ENCODE measurements around the gene LCP2. TPM values are rescaled to one million over a fixed set of nuclear protein-coding genes. Genes with fewer than 3 reads are reported as not detected.

Gene LCP2
- total RNA-seq, 1 donor from 2014 or later, result 381 TPM

DNA sequence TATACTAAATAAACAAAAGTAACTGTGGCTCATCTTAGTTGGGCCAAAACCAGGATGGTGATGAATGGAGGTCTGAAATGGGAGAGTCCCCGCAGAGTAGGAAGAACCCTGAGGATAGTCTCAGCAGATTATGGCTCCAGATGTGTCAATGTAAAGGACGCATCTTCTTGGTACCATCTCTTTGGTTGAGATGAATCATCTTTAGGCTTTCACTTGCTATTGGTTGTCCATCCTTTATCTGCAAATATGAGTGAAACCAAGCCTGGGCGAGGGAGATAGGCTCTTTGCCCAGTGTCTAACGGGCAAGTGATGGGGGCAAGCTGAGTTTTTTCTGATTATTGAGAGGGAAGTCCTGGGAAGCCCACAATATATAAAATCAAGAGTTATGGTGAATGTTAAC lies 19.4 kb upstream of the LCP2 start:
- intact Hi-C loops (cut with micrococcal nuclease), result no loop called here

DNA sequence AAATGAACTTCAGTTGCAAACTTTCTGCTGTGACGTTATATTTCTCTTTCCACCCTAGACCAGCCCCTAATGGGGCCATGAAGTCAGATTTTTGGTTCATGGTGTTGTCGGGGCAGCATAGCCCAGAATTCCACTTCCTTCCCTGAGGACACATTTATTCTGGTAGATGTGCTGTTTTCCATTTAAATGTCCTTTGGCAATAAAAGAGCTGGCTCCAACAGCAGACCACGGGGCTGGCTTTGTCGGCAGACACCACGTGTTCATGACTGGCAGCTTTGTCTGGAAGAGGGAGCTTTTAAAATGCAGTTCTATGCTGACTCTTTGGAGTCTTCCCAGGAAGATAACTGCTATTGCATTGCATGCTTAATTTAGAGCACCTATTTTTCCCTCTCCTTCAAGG lies 17.6 kb upstream of the LCP2 start:
- intact Hi-C loops (cut with micrococcal nuclease), result no loop called here

DNA sequence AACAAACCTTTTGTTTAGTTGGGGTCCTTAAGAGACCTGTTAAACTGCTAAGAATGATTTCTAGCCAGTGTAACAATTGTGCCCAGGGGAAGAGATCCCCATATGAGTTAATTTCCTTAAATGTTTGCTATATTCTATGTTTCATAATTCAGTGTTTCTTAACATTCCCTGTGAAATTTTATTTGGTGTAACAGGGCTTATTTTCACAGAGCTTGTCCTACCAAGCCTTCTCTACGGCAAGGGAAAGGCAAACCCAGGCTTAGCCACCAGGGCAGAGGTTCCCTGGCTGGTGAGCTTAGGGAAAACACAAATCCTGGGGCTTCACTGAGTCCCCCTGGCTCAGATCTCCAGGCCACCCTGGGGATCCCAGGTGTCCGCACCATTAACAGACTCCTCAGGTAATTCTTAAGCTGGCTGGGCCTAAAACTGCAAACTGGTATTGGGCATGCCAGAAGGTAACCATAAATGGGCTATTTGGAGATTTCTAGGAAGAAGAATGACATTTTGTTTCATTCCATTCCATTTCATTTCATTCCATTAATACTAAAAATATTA lies 17.0 kb upstream of the LCP2 start:
- intact Hi-C loops (cut with micrococcal nuclease), result no loop called here

DNA sequence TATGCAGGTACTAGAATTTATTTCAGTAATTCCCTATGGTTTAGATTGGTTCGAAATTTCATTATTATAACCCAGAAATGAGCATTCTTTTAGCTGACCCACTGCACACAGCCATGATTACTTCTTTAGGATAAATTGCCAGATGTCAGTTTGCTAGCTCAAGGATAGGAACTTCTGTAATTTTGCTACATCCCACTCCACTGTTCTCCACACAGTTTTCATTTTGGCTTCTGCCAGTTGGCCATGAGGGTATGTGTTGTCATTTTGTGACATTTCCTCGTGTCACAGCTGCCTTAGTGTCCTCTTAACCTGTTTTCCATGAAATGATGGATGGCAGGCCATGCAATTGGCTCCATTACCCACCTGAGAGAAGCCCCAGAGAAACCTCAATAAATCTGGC lies 16.2 kb upstream of the LCP2 start:
- intact Hi-C loops (cut with micrococcal nuclease), result loop anchor here (1.0 kb wide), 1 partner anchor 17 kb away; no protein-coding TSS in a partner anchor

DNA sequence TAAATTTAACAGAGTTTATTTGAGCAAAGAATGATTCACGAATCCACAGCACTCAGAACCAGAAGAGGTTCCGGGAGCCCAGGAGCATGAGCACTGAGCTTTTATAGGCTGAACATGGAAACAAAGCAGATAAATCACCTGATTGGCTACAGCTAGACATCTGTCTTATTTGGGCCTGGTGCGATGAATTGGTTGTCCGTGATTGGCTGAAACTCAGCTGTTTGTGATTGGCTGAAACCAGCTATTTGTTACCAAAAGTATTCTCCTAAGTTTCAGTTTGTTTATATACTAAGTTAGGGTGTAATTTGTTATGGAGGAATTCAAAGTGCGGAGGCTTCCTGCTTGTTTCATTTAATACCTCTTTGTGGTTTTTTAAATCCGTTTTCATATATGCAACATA lies 15.8 kb upstream of the LCP2 start:
- intact Hi-C loops (cut with micrococcal nuclease), result loop anchor here (1.0 kb wide), 1 partner anchor 18 kb away; no protein-coding TSS in a partner anchor

DNA sequence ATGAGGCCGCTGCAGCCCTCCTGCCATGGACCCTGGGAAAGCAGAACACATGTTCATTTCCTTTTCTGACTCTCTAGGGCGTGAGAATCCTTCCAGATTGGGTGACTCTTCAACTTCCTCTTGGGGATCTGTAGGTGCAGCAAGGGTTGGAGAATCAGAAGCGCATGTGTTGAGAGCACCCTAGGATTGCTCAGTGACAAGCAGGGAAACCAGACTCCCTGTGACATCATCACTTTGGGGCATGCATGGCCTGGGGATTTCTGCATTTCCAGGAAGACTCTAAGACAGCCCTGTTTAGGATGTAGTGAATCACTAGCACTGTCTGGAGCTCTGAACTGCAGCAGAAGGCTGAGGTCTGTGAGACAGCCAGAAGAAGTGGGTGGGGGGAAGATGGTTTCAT lies 15.1 kb upstream of the LCP2 start:
- intact Hi-C loops (cut with micrococcal nuclease), result loop anchor here (1.0 kb wide), 2 partner anchors 9 to 19 kb away; no protein-coding TSS in a partner anchor

DNA sequence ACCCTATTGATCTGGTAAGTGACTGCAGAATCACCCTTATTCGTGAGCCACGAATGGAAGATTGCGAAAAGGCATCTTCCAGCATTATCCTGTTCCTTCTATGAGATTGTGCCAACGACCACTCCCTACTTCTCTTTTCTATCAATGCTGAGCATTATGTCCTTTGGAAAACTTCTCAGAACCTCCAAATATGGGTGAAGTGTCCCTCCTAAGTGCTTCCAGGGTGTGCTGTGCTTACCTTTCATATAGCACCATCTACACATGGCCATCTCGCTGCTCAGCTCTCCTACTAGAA lies 14.7 kb upstream of the LCP2 start:
- intact Hi-C loops (cut with micrococcal nuclease), result loop anchor here (1.0 kb wide), 1 partner anchor 9 kb away; no protein-coding TSS in a partner anchor

DNA sequence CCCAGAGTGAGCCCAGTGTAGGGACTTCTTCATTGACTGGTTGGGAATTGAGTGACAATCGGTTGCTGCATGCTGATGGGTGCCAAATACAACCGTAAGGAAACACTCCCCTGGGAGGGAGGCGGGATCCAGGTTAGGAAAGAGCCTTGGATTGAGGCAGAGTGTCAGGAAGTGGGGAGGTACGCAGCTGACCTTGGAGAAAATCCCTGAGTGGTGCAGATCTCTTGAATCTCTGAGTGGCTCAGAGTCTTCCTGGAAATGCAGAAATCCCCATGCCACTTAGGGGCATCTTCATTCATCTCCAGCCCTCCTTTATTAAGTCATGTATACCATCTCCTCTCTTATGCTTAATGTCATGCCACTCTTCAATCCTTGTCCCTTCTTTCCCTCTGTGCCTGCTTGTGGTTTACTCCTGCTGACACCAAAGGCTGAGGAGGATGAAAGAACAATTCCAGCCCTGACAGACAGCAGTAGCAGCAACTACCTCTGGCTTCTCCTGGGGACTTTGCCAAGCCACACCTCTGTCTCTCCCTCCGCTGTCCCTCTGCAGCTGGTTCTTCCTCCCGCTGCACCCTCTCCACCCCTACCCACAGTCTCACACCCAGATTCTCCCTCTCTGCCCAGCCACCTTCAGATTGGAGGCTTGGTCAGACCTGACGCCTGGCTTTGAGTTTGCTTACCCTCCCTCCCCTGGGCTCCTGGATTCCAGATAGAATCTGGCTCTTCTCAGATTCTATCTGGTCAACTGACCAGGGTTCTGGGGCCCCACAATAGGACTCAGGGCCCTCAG lies 14.1 kb upstream of the LCP2 start:
- intact Hi-C loops (cut with micrococcal nuclease), result loop anchor here (1.0 kb wide), 1 partner anchor 8 kb away; no protein-coding TSS in a partner anchor

DNA sequence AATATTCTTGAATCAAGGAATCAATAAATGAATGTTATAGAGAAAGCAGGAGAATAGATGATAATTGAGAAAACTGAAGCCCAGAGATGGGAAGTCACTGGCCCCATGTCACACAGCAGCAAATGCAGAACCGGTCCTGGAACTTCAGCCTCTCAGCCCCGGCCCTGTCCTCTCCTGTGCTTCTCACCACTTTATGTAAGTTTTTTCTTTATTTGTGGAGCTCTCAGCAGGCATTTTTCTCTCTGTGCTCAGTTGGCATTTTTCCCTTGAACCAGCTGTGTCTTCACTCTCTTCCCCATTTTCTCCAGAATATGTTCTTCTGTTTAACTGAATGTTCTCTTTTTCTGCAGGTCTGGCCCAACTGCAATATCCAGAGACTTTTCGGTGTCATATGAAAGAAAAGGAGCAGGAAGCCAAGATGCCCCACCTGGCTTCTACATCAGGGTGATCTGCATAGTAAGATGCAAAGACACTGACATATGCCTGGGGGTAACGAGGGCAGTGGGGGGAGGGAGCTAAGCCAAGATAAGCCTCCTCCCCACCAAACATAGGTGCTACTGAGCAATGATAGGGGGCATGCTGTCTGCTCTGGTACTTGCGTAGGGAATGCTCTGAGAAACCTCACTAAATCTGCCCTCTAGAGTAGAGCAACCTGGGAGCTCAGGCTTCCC lies 12.8 kb upstream of the LCP2 start:
- intact Hi-C loops (cut with micrococcal nuclease), result no loop called here

DNA sequence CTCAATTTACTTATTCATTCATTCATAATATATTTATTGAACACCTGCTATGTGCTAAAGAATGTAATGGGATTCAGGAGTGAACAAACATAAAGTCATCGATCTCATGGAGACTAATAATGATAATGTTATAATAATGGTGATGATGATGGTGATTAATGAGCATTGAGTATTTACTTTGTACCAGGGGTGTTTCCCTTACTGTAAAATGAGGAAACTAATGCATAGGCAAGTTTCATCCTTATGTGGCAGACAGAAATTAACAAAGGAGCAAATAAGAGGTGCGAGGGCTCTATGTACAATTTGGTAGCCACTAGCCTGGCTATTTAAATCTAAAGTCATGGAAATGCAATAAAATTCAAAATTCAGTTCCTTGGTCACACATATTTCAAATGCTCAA lies 11.1 kb upstream of the LCP2 start:
- intact Hi-C loops (cut with micrococcal nuclease), result no loop called here

DNA sequence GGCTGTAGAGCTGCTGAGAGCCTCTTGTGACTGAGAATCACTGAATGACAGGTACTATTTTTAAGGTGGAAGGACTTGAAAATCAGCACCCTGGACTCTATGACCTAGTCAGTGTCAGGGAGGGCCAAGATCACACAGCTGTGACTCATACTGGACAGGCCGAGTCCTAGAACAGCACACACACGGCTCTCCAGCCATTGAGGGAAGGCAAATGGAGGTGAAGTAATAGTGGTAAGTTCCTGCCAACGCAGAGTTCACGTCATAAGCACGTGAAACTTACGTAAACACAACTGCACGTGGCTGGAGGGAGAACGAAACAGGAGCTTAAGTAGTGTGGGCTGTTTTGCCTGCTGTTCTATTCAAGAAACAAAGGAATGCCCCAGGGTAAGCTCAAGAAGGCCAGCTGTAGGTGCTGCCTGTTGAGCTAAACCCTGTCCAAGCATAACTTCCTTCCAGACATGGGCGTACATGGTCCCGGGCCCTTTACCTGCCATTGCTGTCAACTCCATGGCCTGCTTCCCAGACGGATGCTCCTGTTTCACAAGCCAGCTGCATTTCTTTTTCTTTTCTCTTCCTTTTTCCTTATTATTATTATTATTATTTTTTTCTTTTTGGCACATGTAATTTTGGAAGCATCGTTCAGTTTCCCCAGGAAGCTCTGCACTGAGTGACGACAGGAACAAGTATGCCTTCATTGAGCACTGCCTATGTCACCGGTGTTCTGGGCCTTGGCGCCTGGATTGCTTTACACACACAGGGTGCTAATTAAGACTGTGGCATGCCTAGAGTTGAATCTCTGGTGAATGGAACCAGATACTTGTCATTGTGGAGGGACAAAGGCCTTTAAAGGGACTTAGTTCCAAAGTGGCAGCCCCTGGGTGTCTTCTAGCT lies 10.2 kb upstream of the LCP2 start:
- intact Hi-C loops (cut with micrococcal nuclease), result no loop called here

DNA sequence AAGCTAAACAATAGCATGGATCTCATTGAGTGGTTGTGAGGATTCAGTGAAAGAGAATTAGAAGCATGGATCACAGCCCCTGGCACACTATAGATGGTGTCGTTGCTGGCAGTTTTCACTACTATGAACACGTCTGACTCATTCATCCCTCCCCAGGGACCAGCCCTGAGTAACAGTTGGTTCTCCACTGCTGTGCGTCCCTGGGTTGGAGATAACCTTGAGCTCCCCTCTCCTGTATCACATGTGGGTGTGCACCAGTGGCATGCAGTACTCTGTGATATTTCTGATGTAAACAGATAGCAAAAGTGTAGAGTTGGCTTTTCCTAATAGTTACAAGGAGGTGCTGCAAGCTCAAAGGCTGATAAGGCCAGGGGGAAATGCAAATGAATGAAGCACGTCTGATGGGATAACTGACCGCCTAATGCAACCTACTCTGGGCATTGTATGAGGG lies 8.8 kb upstream of the LCP2 start:
- intact Hi-C loops (cut with micrococcal nuclease), result no loop called here

DNA sequence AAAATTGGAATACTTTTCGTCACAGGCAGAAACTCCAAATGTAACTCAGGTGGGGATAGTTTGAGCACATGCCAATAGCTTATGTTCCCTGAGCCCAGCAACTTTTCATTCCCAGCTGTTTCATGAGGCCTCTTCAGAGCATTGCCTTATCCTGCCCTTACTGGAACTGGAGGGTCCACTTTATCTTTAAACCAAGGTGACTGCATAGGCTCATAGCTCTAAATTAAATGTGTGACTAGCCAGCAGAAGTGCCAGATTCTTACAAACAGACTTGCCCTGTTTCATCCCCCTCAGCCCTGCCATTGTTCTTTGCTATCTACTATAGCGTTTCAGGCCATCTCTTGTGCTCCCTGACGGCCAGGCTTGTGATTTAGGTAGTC lies 8.1 kb upstream of the LCP2 start:
- intact Hi-C loops (cut with micrococcal nuclease), result no loop called here

DNA sequence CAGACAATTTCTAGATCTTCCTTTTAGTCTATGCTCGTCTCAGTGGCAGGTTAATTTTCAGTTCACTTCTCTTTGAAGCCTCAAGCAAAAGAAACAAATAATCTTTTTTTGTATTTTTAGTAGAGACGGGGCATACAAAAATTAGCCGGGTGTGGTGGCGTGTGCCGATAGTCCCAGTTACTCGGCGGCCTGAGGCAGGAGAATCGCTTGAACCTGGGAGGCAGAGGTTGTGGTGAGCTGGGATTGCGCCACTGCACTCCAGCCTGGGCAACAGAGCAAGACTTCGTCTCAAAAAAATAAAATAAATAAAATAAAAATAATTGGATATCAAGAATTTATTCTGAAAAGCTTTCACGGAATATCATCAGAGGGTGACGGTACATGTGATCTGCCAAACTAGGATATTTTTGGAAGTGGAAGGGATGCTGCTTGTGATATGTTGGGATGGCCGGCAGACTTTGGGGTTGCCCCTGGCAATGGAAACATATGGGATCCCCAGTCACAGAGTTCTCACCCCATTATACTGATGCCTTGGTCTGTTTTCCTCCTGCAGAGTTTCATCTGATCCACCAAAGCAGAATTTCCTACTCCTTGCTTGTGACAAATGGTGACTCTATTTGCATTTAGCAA lies 7.6 kb upstream of the LCP2 start:
- intact Hi-C loops (cut with micrococcal nuclease), result no loop called here

DNA sequence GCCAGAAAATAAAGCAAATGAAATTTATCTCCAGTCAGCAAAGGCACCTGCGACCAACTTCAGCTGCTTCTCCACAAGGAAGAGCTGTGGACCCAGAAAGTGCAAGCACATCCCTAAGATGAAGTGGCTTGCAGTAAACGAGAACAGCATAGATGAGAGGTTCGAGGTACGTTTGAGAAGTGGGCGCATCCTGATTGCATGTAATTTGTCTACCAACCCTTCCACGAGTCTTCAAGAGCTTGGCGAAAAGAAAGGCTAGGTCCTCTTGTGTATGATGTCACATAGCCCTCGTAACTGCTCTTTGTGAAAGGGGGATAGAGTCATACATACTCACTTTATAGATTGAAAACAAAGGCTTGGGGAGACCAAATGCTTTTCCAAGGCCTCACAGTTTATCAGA lies 6.0 kb upstream of the LCP2 start:
- intact Hi-C loops (cut with micrococcal nuclease), result loop anchor here (1.0 kb wide), 2 partner anchors 9 to 28 kb away; no protein-coding TSS in a partner anchor

DNA sequence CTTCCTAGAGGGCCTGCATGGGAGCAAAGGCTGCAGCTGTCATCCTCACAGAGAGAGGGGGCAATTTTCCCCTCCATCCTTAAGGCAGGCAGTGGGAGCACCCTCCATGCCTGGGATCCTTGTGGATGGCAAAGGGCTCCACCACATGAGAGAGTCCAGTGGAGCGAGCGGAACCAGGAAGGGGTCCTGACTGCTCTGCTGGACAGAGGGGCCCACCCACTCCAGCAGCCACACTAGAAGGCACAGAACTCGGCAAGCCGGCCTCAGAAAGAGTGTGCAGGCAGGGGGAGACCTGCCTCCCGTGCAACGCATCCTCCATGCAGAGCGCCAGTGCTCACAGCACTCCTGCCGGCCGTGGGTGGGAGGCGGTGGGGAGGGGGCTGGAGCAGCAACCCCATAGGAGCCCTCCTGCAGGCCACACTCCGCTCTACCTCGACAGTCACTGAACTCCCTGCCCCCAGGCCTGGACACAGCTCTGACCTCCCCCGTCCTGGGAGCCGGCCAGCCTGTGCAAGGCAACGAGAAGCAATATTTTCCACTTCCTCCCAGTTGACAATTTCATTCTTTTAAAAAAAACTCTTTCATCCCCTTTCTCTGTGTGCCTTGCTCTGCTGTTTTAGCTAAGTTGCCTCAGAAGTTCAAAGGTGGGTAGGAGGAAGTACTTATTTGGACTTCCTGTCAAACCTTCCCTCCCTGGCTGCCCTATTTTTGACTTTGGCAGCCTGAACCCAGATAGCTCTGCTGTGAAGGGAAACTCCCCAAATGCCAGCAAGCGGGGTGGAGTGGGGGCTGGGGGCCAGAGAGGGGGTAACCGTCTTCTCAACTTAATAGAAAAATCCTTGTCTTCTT lies 5.3 kb upstream of the LCP2 start:
- intact Hi-C loops (cut with micrococcal nuclease), result loop anchor here (1.0 kb wide), 2 partner anchors 9 to 28 kb away; no protein-coding TSS in a partner anchor

DNA sequence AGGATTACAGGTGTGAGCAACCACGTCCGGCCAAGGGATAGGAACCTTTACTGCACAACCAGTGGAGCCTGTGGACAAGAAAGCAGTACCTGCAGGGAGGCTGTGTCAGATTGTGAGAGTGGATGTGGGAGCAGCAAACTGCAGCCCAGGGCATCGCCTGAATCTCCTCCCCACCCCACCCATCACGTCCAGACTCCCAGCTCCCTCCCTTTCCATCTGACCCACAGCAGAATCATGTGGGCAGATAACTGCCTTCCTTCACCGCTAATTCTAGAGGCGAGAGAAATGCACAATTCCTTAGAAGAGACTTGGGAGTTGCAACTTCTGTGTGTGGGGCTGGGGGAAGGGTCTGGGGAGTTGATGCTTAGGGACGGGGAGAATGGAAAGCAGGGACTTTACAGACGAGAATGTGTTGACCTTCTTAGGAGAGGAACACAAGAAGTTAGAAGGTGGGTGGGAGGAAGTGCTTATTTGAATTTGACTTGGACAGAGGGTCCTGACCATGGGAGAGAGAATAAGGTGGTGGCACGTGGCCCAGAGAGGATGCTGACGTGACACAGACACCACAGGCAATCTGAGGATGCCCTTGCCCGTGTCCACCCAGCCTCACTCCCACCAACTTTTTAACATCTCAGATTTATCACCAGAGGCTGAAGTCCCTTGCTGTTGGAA lies 4.5 kb upstream of the LCP2 start:
- intact Hi-C loops (cut with micrococcal nuclease), result no loop called here

DNA sequence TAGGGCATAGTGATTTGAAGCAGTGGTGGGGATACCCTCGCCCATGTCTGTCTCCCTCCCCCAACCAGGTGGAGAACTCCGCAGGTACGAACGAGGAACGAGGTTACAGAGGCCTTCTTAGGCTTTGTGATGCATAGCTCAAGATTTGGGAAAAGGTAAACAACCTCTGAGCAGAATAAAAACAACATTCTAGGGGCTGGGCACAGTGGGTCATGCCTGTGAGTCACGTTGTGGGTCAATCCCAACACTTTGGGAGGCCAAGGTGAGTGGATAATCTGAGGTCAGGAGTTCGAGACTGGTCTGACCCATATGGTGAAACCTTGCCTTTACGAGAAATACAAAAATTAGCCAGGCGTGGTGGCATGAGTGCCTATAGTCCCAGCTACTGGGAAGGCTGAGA lies 3.6 kb upstream of the LCP2 start:
- intact Hi-C loops (cut with micrococcal nuclease), result no loop called here

DNA sequence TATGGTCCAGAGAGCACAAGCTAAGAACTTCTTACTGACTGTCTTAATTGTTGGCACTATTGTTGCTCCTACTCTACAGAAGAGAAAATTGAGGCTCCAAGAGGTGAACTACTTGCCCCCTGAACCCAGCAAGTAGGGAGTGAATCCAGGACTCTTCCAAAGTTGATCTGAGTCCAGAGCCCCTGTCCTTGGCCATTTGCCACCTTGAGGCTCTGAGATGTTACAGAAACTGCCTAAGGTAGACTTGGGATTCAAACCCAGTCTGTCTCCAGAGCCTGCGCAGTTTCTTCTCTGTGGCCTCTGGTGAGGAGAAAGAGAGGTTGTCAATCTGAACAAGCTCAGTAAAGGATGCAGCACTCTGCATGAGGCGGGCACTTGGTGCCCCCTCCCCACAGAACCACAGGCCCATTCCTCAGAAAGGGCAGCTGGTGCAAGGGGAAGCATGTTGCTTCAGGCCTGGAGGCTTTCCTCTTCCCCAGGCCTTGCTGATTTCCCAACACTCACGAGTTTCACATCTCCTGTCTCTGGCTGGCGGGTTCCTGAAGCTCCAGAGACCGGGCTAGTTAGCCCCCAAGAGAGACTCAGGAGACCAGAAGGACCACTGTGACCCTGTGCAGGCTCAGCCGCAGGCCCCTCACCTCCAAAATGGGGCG lies 2.9 kb upstream of the LCP2 start:
- intact Hi-C loops (cut with micrococcal nuclease), result no loop called here
